Panc1 (cell line): ENCODE data around the gene ZNF578.

Source experiments
- TCF7L2 ChIP-seq: IDR thresholded peaks from 2 replicates; pipeline ENCODE4 v1.6.1; 2011; ENCODE audit warnings: mild to moderate bottlenecking, low read depth, low read length, inconsistent platforms
- TF ChIP-seq, protein P1 (sequence below): fragments of 450-650 bp; IDR thresholded peaks from 2 replicates; pipeline ENCODE4 v1.5.1; 2017; ENCODE audit warnings: mild to moderate bottlenecking

DNA sequence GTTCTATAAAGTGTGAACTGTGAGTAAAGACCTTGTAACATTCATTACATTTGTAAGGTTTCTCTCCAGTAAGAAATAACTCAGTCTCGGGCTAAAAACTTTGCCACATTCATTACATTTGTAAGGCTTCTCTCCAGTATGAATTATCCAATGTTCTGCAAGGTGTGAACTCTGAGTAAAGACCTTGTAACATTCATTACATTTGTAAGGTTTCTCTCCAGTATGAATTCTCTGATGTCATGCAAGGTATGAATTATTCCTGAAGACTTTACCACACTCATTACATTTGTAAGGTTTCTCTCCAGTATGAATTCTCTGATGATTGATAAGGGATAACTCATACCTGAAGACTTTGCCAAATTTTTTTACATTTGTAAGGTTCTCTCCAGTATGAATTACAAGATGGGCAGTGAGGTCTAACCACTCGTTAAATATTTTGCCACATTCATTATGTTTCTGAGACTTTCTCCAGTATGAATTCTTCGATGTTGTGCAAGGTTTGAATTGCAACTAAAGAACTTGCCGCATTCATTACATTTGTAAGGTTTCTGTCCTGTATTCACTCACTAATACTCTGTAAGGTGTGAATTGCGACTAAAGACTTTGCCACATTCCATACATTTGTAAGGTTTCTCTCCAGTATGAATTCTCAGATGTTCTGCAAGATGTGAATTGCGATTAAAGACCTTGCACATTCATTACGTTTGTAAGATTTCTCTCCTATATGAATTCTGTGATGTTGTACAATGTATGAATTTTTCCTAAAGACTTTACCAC, 21.2 kb downstream of the ZNF578 start:
- TF ChIP-seq, protein P1, sequence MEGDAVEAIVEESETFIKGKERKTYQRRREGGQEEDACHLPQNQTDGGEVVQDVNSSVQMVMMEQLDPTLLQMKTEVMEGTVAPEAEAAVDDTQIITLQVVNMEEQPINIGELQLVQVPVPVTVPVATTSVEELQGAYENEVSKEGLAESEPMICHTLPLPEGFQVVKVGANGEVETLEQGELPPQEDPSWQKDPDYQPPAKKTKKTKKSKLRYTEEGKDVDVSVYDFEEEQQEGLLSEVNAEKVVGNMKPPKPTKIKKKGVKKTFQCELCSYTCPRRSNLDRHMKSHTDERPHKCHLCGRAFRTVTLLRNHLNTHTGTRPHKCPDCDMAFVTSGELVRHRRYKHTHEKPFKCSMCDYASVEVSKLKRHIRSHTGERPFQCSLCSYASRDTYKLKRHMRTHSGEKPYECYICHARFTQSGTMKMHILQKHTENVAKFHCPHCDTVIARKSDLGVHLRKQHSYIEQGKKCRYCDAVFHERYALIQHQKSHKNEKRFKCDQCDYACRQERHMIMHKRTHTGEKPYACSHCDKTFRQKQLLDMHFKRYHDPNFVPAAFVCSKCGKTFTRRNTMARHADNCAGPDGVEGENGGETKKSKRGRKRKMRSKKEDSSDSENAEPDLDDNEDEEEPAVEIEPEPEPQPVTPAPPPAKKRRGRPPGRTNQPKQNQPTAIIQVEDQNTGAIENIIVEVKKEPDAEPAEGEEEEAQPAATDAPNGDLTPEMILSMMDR: no peak
- TF ChIP-seq TCF7L2: no peak
